ENCODE measurements around the gene RREB1.

The RREB1 gene

GRCh38 chr6:7239590-7239948 is 131.8 kb downstream of the RREB1 start:
- FAIRE-seq (peak; percentile 13), DNase-seq (ENCODE audit: insufficient read length, low spot score) (no peak)

GRCh38 chr6:7240351-7240750 is 132.6 kb downstream of the RREB1 start:
- DNase-seq (ENCODE audit: insufficient read length, low spot score) (no peak), FAIRE-seq (no peak)

GRCh38 chr6:7241160-7241559 is 133.4 kb downstream of the RREB1 start:
- FAIRE-seq (no peak), DNase-seq (ENCODE audit: insufficient read length, low spot score) (no peak)

- FAIRE-seq (no peak), DNase-seq (ENCODE audit: insufficient read length, low spot score) (no peak)
Measured at GRCh38 chr6:7241709-7242645, 134.2 kb downstream of the RREB1 start.

GRCh38 chr6:7242835-7243178 is 135.0 kb downstream of the RREB1 start:
- no peak for FAIRE-seq

GRCh38 chr6:7243179-7243981 is 135.6 kb downstream of the RREB1 start:
- FAIRE-seq, result no peak

More at GRCh38 chr6:7242835-7243178, 135.0 kb downstream of the RREB1 start:
- DNase-seq (ENCODE audit: insufficient read length, low spot score), result no peak

GRCh38 chr6:7245668-7246393 is 138.1 kb downstream of the RREB1 start:
- DNase-seq (ENCODE audit: insufficient read length, low spot score), result no peak
- no peak for FAIRE-seq

More at GRCh38 chr6:7243179-7243981, 135.6 kb downstream of the RREB1 start:
- DNase-seq (ENCODE audit: insufficient read length, low spot score), result peak; percentile 74

GRCh38 chr6:7246401-7247178 is 138.8 kb downstream of the RREB1 start:
- FAIRE-seq, result no peak
- no peak for DNase-seq (ENCODE audit: insufficient read length, low spot score)

- DNase-seq (ENCODE audit: insufficient read length, low spot score) (no peak), FAIRE-seq (no peak)
Measured at GRCh38 chr6:7247179-7247456, 139.4 kb downstream of the RREB1 start.

- FAIRE-seq (no peak), DNase-seq (ENCODE audit: insufficient read length, low spot score) (no peak)
Measured at GRCh38 chr6:7247828-7248227, 140.1 kb downstream of the RREB1 start.

- no peak for FAIRE-seq
- DNase-seq (ENCODE audit: insufficient read length, low spot score), result no peak
Measured at GRCh38 chr6:7249391-7249790, 141.6 kb downstream of the RREB1 start.

- DNase-seq (ENCODE audit: insufficient read length, low spot score) (no peak), FAIRE-seq (no peak)
Measured at GRCh38 chr6:7249946-7250643, 142.3 kb downstream of the RREB1 start.

GRCh38 chr6:7250812-7251211 is 143.1 kb downstream of the RREB1 start:
- DNase-seq (ENCODE audit: insufficient read length, low spot score) (no peak), FAIRE-seq (no peak)

GRCh38 chr6:7251646-7252260 is 144.0 kb downstream of the RREB1 start:
- FAIRE-seq (no peak), DNase-seq (ENCODE audit: insufficient read length, low spot score) (no peak)

GRCh38 chr6:7252390-7252789 is 144.6 kb downstream of the RREB1 start:
- DNase-seq (ENCODE audit: insufficient read length, low spot score), result no peak
- no peak for FAIRE-seq

GRCh38 chr6:7254980-7255835 is 147.4 kb downstream of the RREB1 start:
- FAIRE-seq, result no peak
- no peak for DNase-seq (ENCODE audit: insufficient read length, low spot score)

- FAIRE-seq (no peak), DNase-seq (ENCODE audit: insufficient read length, low spot score) (no peak)
Measured at GRCh38 chr6:7255918-7256317, 148.2 kb downstream of the RREB1 start.

- no peak for DNase-seq (ENCODE audit: insufficient read length, low spot score)
Measured at GRCh38 chr6:7256785-7257184, 149.0 kb downstream of the RREB1 start.

More at GRCh38 chr6:7256785-7257184, 149.0 kb downstream of the RREB1 start:
- FAIRE-seq, result no peak
